Activated T-helper 1 cell treated with anti-CD3 and anti-CD28 coated beads, Interleukin-2, amount 50 U/mL, for 16 hours (primary cell): ENCODE data around the gene RBM22.
A peak's percentile ranks its signal among the peaks of the same experiment; 100 is the strongest.

Experiments used
- DNase-seq, 2 donors: peaks; one replicate each; pipeline ENCODE4 v3.0.0-alpha.2; 2020; ENCODE audit warnings: low read depth in 1 of 2, low spot score in 1 of 2

Gene RBM22

GRCh38 chr5:150672884-150673275 lies 28.0 kb downstream of the RBM22 start:
- no peak for DNase-seq

DNA sequence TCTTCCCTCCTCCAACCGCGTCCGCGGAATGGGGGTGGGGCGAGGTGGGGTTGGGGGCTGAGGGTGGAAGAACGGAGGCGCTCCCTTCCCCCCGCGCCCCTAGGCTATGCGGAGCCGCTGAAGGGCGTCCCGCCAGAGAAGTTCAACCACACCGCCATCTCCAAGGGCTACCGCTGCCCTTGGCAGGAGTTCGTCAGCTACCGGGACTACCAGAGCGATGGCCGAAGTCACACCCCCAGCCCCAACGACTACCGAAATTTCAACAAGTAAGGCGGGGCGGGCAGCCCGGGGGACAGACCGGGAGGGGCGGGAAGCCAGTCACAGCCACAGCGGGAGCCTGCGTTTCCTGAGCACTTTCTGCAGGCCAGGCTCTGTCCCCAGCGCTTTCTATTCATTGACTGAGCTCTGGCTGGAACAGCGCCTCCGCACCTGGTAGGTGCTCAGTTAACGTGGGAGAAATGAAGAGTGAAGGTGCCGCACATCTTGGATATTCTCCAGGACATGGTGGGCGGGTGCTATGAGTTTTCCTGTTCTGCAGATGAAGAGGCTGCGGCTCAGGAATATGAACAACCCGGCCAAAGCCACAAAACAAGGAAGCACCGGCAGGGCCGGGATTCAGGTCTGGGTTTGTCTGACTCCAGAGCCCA lies 28.5 kb downstream of the RBM22 start:
- DNase-seq, result no peak

GRCh38 chr5:150671509-150672236 lies 29.2 kb downstream of the RBM22 start:
- DNase-seq, result no peak

DNA sequence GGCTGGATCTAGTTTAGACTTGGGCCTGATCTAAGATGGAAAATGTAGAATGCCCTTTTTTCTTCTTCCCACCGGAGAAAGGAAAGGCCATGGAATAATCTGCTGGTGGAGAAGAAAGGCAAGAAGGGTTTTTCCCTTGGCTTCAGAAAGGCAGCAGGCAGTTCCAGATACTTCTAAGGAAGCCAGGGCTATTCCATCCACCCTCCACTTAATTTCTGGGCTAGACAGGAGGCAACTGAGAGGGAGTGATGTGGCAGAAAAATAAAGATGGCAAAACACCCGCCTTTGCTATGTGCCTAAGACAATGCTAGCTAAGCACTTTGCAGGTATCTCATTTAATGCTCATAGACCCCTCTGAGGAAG lies 29.9 kb downstream of the RBM22 start:
- DNase-seq, result no peak

DNA sequence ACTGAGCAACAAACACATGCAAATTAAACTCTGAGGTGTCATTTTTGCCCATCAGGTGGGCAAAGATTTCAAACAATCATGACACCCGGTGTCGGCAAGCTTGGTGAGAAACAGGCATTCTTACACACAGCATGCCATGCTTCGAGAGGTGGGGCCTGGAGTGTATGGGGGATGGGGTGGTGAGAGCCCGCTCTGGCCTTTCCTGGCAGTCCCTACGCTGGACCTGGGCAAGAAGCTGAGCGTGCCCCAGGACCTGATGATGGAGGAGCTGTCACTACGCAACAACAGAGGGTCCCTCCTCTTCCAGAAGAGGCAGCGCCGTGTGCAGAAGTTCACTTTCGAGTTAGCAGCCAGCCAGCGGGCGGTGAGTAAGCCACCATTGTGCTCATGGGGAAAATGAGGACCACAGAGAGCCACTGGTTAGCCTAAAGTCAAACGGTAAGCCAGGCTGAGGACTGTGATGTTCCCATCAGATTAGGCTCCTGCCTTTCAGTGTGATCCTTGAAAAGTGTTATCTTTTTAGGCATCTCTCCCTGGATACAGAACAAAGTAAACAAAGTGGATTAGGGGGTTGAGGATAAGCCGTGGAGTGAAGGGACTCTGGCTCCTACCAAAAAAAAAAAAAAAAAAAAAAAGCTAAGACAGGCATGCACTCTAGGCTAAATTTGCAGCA lies 30.5 kb downstream of the RBM22 start:
- no peak for DNase-seq

GRCh38 chr5:150665044-150665443 lies 35.8 kb downstream of the RBM22 start:
- DNase-seq, result no peak

DNA sequence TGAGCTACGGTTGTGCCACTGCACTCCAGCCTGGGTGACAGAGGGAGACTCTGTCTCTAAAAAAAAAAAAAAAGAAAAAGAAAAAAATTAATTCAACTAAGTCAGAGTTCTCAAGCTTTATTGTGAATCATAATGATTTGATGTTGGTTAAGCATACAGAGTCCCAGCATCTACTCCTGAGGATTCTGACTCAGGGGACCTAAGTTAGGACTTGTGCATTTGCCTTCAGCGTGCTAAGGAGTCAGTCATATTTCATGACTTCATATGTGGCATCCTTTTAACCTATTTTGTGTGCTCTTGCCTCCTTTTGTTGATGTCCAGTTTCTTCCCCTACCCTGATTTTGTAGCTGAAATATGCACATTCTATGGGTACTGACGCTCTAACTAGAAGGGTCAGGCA lies 36.9 kb downstream of the RBM22 start:
- DNase-seq, result no peak

GRCh38 chr5:150662731-150663516 lies 37.9 kb downstream of the RBM22 start:
- DNase-seq, result no peak

DNA sequence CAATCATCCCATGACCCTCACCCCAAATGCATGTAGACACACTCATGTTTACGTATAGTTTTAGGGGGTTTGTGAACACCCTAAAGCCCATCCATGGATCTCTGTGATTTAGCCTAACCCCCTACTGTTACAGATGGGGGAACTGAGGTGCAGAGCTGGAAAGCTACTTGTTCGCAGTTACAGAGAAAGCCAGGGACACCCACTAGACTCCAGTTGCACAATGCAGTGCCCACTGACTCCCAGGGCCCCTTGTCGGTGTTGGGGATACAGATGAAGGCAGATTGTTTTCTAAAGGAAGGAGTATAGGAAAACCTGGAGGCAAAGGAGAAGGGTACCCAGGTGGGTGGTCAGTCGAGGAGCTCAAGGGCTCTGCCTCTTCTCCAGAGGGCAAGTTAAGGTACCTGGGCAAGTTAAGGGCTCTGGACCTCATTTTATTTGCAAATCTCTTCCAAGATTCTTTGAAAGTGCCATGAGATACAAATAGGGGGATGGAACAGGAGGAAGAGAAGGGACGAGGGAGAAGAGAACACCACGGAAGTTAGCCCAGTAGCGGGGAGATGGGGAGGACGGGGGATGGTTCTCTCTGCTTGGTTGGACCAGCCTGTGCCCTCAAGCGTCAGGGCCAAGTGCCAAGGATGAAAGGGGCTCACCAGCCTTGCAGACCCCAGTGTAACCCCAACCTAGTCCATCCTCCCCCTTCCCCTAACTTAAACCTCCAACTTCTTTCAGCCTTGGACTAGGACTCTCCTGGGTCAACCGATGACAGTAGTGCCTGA lies 38.9 kb downstream of the RBM22 start:
- DNase-seq, result no peak

GRCh38 chr5:150661086-150661485 lies 39.8 kb downstream of the RBM22 start, which contains the start of gene MYOZ3:
TSS of gene MYOZ3 (plus strand) at chr5:150661251. CDS start at chr5:150662942, 1,691 bp downstream.
- DNase-seq, result no peak

DNA sequence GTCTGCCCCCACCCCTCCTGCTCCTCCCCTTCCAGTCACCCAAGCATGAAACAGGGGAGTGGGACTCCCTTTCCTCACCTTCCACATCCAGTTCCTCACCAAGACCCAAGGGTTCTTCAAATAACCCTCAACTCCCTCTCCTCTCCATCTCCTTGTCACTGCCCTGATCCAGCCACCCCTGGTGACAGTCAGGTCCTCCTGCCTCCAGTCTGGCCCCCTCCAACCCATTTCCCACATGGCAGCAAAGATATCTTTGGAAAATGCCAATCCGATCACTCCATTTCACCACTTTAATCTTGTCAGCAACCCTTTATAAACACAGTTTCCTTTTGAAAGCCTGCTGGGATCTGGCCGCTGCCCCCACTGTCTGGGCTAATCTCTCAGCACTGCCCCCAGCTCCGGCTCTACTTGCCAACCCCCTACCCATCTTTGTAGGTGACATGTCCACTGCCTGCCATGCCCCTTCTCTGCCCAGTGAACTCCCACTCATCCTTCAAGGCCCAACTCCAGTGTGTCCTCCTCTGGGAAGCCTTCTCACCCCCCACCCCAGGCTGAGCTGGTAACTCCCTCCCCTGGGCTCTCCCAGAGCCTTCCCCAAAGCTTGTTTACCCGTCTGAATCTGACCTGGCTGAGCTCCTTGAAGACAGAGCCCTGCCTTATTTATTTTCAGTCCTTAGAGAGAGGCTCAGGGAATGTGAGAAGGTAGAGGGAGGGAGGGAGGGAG lies 40.6 kb downstream of the RBM22 start:
- no peak for DNase-seq

DNA sequence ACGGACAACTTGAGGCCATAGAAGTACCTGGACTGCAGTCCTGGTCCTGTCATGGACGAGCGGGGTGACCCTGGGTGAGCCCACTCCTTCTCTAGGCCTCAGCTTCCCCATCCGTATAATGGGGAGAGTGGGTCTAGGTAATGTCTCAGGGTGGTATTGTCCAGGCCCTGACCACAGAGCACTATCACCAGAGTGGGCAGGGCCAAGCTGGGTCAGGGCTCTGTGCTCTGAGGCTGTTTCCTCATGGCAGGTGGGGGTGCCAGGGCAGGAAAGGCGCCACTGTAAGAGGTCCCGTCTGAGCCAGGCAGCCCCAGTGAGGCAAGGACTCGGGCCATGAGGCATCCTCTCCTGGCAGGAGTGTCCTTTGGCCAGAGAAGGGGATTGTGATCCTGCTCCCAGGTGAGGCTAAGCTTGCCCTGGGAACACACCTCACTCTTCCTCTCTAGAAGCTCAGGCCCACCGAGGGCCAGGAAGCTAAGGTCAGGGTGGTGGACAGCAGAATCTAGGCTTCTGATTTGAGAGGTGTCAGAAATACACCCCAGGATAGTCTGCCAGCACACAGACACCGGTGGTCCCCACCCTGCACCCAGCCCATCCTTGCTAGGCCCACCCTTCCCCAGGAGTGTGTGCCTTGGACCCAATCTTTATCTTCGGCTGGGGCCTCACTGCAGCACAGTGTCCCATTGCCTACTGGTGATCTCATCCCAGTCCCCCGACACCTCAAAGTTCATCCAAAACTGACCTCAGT lies 41.3 kb downstream of the RBM22 start:
- no peak for DNase-seq

DNA sequence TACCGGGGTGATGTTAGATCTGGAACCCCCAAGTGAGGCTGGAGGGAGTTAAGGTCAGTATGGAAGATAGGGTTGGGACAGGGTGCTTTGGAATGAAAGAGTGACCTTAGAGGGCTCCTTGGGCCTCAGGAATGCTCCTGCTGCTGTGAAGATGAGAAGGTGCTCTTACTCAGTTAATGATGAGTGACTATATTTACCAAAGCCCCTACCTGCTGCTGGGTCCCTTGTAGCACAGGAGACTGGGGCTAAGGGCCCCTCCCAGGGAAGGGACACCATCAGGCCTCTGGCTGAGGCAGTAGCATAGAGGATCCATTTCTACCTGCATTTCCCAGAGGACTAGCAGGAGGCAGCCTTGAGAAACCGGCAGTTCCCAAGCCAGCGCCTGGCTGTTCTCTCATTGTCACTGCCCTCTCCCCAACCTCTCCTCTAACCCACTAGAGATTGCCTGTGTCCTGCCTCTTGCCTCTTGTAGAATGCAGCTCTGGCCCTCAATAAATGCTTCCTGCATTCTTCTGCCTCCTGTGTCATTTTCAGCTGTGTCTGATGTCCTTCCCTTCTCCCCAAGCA lies 42.1 kb downstream of the RBM22 start:
- no peak for DNase-seq

- DNase-seq, result no peak
Observed at GRCh38 chr5:150658121-150658520, 42.7 kb downstream of the RBM22 start.

- DNase-seq, result peak; percentile 62 to 70
Observed at GRCh38 chr5:150656191-150657132, 44.4 kb downstream of the RBM22 start.

DNA sequence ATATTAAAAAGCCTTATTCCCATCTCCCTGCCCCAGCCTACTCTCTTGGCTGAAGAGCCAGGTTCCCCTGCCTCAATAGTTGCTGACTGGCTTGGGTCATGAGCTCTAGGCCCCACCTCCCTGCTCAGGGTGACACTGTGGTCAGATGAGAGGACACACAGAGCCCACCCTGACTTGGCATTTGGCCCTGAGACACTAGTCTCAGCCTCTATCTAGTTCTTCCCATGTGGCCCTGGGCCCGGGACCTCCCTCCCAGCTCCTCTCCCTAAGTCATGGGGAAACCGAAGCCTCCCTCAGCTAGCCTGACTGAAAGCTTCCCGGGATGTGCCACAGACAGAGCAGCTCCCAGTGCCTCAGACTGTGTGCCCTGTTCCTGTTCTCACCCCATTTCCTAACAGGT lies 45.6 kb downstream of the RBM22 start:
- DNase-seq, result no peak

DNA sequence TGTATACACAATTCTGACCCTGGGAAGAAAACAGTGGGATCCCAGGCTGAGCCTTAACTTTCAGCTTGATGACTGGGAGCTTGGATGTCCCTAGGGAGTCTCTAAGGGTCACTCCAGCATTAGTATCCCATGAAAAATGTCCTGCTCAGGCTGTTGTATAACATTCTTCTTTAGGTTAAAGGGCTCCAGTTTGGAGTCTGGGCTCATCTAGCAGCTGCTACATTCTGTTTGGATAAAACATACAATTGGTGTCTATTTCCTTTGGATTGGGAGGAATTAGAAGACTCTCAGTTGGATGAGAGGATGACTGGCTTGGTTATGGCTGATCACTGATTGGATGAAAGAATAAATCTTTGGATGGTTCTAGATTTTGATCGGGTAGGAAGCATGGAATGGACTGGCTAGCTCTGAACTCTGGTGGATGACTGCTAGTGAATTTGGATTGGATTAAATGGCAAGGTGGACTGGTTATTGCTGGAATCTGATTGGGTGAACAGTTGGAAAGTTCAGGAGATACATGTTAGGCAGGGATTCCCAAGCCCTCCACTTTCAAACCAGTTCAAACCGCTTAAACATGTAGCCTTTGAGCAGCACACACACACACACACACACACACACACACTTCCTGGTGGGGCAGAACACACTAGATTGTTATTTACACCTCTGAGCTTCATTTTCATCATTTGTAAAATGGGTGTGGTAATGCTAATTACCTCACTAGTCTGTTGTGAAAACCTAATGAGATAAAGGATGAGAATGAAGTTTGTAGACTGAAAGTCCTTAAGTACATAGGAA lies 46.9 kb downstream of the RBM22 start:
- DNase-seq, result no peak
